A172 (cell line): ENCODE results near the gene VWA2. TPM values are rescaled to one million over a fixed set of nuclear protein-coding genes. Genes with fewer than 3 reads are reported as not detected.
A peak's percentile ranks its signal among the peaks of the same experiment; 100 is the strongest.

Source experiments
- DNase-seq: peaks from one replicate; pipeline ENCODE4 v3.0.0-alpha.2; 2015; ENCODE audit warnings: low spot score
- total RNA-seq: library from RNA; depleted of rRNA; stranded (reverse); fragments of >200 nt; shearing (Covaris generic); gene quantifications from 2 replicates; pipeline ENCODE4 v1.2.3, GENCODE V29; 2014; rRNA removed

VWA2 gene, protein sequence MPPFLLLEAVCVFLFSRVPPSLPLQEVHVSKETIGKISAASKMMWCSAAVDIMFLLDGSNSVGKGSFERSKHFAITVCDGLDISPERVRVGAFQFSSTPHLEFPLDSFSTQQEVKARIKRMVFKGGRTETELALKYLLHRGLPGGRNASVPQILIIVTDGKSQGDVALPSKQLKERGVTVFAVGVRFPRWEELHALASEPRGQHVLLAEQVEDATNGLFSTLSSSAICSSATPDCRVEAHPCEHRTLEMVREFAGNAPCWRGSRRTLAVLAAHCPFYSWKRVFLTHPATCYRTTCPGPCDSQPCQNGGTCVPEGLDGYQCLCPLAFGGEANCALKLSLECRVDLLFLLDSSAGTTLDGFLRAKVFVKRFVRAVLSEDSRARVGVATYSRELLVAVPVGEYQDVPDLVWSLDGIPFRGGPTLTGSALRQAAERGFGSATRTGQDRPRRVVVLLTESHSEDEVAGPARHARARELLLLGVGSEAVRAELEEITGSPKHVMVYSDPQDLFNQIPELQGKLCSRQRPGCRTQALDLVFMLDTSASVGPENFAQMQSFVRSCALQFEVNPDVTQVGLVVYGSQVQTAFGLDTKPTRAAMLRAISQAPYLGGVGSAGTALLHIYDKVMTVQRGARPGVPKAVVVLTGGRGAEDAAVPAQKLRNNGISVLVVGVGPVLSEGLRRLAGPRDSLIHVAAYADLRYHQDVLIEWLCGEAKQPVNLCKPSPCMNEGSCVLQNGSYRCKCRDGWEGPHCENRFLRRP
- 0.14 TPM in 1 of 2 replicates, not detected in the other for total RNA-seq

DNA sequence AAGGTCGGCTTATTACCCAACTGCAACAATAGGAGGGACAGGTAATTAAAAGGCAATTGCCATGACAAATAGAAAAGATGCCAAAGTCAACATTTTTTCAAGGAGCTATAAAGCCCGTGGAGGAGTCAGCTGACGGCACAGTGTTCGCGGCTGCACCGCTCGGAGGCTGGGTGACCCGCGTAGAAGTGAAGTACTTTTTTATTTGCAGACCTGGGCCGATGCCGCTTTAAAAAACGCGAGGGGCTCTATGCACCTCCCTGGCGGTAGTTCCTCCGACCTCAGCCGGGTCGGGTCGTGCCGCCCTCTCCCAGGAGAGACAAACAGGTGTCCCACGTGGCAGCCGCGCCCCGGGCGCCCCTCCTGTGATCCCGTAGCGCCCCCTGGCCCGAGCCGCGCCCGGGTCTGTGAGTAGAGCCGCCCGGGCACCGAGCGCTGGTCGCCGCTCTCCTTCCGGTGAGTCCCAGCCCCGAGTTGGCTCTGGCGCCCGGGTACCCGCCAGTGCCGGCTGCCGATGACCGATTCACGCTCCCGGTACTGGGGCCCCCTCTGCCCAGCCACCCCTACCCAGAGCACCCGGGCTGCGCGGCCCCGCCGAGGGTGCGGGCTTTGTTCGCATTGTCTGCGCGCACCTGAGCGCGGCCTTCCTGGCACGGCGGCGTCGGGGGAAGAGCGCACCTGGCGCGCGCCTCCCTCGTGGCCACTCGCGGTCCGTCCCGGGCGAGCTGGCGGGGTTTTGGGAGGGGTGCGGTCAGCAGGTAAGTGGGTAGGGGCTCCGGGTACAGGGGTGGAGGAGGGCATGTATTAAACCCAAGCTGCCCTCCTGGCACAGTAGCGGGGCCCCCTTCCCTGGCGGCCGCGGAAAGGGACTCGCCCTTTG, at the start of gene VWA2:
Gene VWA2, plus strand, starts transcription at position 138 of the 877 bp plus-strand sequence. CDS start 9,460 bp downstream, outside the sequence.
- no peak for DNase-seq

DNA sequence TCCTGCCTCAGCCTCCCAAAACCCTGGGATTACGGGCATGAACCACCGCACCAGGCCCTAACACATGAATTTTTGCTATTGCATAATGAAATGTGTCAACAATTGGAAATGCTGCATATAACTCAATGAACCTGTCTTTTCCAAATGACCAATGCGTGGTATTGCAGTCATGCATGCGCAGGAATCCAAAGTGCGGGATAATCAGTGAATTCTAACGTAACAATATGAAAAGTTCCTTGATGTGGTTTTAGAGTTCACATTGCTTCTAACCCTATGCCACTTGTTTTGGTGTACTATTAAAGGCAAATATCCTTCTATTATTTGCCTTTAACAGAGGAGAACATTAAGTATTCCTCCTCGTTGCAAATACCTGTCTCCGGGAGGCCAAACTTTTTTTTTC, 49.4 kb upstream of the VWA2 start:
- no peak for DNase-seq

DNA sequence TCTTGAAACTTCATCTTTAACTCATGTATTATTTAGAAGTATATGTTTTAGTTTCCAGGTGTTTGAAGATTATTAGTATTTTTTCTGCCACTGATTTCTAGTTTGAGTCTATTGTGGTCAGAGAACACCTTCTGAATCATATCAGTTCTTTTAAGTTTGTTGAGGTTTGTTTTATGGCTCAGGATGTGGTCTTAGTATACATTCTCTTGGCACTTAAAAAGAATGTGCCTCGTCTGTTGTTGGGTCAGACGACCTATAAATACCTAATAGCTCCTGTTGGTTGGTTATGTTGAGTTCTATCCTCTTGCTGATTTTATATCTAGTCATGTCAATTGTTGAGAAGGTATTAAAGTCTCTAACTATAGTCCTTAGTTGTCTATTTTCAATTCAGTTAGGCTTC, 44.0 kb upstream of the VWA2 start:
- DNase-seq, result peak; percentile 16

DNA sequence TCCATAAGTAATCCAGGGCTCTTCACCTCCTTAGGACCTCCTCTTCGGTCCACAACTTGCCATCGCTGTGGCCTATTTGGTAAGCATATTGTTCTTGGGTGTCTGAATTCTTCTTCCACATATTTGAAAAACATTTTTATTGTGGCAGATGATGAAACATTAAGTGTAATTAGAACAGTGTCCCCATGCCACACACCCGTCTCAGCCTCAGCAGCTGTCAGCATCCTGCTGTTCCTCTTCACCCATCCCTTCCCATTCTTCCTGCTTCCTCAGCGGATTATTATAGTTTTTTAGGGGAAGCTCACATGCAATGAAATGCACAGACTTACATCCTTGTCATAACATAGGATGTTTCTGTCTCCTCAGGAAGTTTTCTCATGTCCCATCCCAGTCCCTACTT, 39.8 kb upstream of the VWA2 start:
- DNase-seq, result no peak

DNA sequence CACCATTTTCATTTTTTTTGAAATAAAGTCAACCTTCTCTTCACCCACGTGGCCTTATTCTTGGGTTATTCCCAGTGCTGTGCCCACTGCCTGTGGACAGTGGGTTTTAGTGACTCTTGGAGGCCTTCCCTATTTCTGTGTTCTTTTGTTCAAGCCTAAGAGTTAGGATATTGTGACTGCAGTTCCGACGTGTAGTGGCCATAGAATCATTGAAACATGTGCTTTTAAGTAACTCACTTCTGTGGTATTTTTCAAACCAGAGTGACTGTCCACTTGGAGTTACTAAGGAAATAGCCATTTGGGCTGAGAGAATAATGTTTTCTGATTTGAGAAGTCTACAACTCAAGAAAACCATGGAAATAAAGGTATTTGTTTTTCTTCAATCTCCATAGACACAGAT, 36.2 kb upstream of the VWA2 start:
- no peak for DNase-seq

DNA sequence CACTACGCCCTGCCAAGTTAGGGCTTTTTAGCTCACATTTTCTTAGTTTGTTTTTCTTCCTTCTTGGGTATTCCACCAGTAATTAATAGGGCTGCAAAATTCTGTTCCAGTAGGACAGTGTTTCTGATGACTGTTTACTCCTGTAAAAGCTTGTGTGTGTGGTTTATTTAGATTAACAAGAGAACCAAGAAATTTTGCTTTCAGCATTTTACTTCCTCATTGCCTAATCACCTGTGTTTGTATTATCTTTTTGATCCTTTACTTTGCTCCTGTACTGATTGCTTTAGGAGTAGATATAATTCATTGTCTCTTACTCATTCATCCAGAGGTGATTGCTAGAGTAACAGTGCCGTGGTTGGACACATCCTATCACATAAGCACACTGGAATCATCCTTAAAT, 32.2 kb upstream of the VWA2 start:
- no peak for DNase-seq

DNA sequence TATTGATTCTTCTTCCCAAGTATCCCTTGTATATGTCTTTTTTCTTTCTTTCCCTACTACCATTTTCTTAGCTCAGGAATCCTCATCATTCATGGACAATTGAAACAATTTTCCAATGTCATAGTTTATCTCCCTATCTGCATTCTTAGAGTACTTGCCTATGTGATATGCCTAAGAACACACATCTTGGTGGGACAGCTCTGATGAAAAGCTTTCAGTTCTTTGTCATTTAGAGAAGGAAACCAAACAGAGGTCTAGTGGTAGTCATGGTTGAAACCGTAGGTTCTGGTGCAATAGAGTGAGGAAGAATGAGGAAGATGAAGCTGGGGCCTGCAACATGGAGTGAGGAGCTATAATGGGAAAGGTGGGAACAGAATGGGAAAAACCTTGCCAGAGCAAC, 31.7 kb upstream of the VWA2 start:
- DNase-seq, result no peak

DNA sequence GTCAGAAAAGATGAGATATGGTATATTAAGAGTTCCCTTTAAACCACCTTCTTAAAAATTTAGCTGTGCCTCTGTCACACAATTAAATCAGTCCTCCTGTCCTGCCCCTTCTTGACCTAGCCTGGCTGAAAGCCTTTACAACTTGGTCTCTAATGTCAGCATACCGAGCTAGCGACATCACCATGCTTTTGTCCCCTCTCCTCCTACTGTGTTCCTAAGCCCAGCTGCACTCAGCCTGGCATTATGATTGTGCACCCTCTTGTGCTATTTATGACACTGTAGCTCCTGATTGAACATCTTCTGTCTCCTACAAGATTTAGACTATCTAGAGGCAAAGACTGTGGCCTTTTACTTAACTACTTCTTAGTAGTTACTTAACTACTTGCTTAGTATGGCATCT, 30.7 kb upstream of the VWA2 start:
- peak; percentile 12 for DNase-seq

DNA sequence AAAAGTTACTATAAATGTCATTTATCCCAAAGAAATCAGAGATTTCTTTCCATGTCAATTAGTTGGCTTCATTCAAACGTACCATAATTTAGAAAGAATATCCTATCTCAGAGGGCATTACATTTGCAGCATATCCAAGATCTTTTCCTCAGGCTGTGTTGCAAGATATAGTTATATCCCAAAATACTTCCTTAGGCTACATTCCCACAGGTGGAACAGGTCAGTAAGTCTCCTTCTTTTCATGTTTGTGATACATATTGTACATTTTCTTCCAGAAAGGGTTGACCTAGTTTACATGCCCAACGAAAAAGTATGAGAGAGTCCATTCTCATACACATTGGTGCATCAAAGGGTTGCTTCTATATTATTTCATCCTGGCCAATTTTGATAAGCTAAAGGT, 26.9 kb upstream of the VWA2 start:
- DNase-seq, result no peak

DNA sequence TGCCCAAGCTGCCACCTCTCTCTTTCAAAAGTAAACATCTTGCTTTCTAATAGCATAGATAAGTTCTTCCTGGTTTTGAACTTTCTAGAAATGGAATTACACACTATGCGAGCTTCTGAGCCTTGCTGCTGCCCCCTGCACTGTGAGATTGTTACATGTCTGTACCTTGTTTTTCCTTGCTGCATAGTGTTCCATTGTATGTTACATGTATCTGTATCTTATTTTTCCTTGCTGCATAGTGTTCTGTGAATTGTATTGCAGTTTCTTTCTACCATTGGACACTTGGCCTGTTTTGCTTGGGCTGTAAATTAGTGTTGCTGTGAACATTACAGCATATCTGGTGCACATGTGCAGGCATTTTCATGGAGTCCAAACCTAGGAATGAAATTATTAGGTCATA, 24.0 kb upstream of the VWA2 start:
- no peak for DNase-seq

DNA sequence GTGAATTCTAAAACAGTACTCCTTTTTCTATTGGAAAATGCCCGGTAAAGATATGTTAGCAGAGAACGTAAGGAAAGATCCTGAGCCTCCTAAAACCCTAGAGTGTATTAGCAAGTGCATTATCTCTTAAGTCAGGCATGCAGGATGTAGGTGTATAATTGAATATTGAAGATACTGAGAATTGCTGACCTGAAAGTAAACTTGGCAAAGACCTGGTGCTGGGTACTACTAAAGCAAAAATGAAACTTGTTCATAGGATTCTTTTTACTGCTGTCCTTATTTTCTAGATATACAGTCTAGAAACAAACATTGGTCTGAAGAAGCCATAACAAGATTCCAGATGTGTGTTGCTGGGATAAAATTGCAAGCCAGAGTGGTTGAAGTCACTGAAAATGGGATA, 18.8 kb upstream of the VWA2 start:
- no peak for DNase-seq

DNA sequence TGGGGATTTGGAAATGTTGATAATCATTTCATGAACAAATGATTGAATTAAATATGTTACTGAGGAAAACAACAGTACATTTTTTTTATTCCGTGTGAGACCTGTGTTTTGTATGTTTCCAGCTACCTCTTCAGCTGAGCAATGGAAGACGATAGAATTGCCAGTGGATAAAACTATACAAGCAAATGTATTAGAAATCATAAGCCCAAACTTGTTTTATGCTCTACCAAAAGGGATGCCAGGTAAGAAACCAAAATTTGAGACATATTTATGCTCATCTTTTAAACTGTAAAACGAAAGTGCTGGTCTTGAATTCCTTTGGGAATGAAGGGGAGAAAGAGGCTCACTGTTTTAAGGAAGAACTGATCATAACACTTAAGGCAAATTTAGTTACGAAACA, 17.8 kb upstream of the VWA2 start:
- DNase-seq, result no peak

DNA sequence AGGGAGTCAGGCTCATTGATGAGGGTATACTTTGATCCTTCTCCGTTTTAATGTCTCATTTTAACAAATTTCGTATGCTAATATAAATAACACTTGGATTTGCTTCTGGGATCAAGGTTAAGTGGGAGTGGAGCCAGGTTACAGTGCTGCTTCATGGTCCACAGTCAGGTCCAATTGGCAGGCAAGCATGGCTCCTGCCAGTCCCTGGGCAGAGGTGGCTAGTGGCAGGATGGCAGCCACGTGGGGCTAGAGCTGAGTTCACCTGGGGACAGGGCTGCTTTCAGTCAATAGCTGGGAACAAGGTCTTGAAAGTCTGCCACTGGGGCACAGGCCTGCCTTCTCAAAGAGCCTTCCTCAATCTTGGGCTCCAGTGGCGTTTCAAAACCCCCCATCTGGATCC, 16.0 kb upstream of the VWA2 start:
- DNase-seq, result no peak

DNA sequence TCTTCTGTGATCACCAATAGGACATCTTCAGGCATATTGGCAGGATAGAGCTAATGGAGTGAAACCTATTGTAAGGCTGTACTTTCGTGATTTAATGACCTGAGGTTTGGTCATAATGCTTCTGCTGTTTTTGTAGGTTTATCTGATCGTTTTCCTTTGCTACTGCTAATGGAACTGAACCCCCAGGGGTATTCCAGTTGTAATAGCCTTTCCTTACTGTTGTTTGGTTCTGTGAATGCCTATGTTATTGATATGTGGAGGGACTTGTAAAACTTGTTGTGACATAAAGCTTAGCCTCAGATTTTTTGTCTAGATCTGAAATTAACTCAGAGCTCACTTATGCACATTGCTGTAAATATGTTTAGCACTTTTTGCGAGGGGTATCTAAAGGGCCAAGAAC, 10.9 kb upstream of the VWA2 start:
- no peak for DNase-seq

DNA sequence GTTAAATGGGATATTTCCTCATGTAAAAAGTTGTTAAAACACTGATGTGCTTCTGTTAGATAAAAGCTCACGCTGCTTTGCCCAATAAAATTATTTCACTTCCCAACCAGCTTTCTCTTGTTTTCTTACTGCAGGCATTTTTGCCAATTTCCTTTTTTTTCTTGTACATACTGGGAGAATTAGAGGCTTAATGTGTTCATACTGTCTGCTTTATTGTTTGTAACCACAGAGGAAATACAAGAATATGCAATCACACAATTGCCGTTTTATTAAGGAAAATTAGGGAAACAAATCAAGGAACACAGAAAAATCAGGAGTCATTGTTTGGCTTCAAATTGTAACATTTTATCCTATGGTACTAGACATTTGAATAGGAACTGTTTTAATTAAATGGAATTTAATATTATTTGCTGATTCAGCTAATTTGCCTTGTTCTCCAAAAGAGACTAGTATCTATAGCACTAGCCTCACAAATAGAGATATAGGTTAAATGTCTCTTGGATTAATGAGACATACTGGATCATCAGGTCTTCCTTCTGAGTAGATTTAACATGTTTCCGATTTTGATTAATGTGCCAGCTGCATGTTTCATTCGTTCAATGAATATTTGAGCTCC, 6.4 kb upstream of the VWA2 start:
- DNase-seq, result no peak

DNA sequence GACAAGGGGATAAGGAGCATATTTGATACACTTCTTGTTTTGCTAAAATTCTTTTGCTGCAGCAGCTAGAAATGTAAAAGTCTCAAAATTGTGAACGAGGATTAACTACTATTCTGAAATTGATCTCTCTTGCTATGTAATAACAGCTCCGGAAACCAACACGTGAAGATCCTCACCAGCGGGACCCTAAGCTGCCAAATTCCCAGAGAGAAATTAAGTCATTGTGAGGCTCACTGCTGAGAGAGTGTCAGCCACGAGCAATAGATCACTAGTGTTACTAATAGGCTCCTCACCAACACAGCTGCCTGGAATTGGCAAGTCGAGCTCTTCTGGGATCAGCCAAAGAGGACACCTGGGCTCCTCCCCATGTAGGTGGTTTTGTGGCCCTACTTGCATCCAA, 5.6 kb upstream of the VWA2 start:
- no peak for DNase-seq

DNA sequence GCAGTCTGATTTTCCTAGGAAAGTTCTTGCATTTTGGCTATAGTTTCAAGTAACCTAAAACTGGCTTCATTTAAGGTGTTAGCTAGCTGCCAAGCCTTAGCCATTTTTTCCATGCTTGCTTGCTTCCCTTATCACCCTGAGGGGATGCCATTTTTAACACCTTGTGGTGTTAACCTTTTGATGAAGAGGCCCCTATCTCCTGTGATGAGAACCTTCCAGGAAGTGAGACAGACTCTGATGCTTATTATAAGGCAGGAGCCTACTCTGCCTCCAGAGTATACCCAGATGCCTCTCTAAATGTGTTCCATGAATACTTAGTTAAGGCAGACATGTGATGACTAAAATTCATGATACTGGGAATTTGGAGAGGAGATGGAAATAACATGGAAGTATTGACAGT, 4.9 kb upstream of the VWA2 start:
- DNase-seq, result no peak

DNA sequence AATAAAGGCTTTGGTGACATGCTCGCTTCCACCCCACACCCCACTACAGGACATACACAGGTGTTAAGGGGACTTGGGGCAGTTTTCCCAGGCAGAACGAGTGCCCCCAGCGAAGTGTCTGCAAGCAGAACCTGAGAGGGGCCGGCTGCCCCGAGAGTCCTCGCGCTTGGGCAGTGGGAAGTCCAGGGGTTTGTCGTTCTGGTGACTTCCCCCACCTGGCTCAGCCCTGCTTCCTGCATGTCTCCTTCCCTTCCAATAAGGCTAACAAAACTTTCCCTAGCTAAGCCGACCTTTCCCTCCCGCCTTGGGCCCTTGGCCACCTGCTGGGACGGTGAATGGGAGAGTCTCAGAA, 916 bp downstream of the VWA2 start:
- no peak for DNase-seq

DNA sequence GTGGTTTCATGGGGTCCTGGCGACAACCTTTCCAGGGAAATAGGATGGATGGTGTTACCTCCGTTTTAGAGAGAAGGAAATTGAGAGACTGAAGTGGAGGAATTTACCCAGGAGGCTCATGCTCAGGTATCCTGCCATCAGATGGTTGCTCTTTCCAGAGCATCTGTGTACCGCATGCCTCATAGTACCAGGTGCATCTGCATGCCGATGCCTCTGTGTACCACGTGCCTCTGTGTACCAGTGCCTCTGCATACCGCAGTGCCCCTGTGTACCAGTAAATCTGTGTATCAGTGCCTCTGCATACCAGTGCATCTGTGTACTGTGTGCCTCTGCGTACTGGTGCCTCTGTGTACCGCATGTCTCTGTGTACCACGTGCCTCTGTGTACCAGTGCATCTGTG, 3.2 kb downstream of the VWA2 start:
- DNase-seq, result no peak

DNA sequence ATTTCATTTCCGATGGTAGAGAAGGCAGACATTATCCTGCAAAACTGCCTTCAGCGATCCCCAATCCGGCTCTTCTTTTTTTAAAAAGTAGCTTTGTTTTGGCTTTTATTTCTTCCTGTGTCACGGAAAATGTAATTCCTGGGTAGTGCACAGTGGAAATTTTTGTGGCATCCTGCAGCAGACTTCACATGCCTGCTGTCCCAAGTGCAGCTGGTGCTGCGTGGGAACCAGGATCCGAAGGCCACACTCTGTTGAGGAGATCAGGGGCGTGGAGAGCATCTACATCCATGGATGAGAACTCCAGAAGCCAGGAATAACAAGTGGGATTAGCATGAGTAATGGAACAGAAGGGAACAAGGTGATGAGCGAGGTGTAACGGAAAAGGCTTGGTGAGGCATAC, 4.6 kb downstream of the VWA2 start:
- DNase-seq, result no peak

DNA sequence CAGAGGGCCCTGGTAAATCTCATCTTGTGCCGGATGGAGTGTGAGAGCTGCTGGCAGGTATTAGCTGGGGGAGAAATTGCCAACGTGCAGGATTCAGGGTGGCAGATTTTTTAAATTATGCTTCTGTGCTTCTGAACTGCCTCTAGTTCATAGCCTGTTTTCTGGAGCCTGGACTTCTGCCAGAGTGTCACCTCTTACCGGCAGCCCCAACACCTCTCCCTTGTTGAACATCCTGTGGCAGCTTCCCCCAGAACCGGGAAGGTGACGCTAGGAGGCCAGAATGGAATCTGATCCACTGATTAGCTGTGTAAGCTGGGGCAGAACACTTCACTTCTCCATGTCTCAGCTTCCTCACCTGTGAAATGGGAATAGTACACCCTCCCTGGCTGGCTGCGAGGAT, 5.1 kb downstream of the VWA2 start:
- DNase-seq, result no peak
